HL-60 (cell line): Measurements from ENCODE around the gene ZMYND10.

Source experiments
- DNase-seq, 2 experiments: peaks; one replicate each; pipeline ENCODE4 v3.0.0-alpha.2; 2010 to 2020; ENCODE audit warnings: low read depth in 1 of 2, low spot score in 1 of 2
- H3K27ac ChIP-seq: fragments of 250-450 bp; sonication (Bioruptor Pico); replicated peaks from 2 replicates; pipeline ENCODE4 v1.5.1; 2020; ENCODE audit warnings: mild to moderate bottlenecking, moderate library complexity
- H3K27me3 ChIP-seq: fragments of 250-450 bp; sonication (Bioruptor Pico); 2 replicates; pipeline ENCODE4 v1.5.1; 2021; ENCODE audit warnings: mild to moderate bottlenecking, moderate library complexity; ENCODE audit not compliant: insufficient read depth, poor library complexity, severe bottlenecking
- H3K4me3 ChIP-seq: replicated peaks from 2 replicates; pipeline ENCODE4 v1.5.1; 2011; ENCODE audit warnings: mild to moderate bottlenecking, control low read depth, low read length; ENCODE audit not compliant: insufficient read depth
- GABPA ChIP-seq: IDR thresholded peaks from 2 replicates; pipeline ENCODE4 v1.6.1; 2012; ENCODE audit warnings: low read depth
- POLR2AphosphoS5 ChIP-seq: IDR thresholded peaks from 2 replicates; pipeline ENCODE4 v1.6.1; 2012; ENCODE audit warnings: low read depth
- SPI1 ChIP-seq: IDR thresholded peaks from 2 replicates; pipeline ENCODE4 v1.6.1; 2012; ENCODE audit warnings: low read depth, mild to moderate bottlenecking, borderline replicate concordance
- TF ChIP-seq, protein P1 (sequence below): IDR thresholded peaks from one replicate; pipeline ENCODE4 v1.5.1; 2011; ENCODE audit warnings: low read length, control low read depth, inconsistent platforms; ENCODE audit not compliant: insufficient read depth
- TF ChIP-seq, protein P2 (sequence below): IDR thresholded peaks from 2 replicates; pipeline ENCODE4 v1.6.1; 2012; ENCODE audit warnings: low read depth; ENCODE audit not compliant: insufficient replicate concordance

Gene ZMYND10

GRCh38 chr3:50375258-50375931 is 29.9 kb upstream of the ZMYND10 start:
- no peak overlapping the region for H3K4me3 ChIP-seq
- no peaks in the 10 kb centered on the region for H3K27me3 ChIP-seq
- no peak overlapping the region for H3K27ac ChIP-seq
- DNase-seq: no peak
- TF ChIP-seq GABPA (no peak), SPI1 (no peak), POLR2AphosphoS5 (no peak)
- TF ChIP-seq, protein P1, sequence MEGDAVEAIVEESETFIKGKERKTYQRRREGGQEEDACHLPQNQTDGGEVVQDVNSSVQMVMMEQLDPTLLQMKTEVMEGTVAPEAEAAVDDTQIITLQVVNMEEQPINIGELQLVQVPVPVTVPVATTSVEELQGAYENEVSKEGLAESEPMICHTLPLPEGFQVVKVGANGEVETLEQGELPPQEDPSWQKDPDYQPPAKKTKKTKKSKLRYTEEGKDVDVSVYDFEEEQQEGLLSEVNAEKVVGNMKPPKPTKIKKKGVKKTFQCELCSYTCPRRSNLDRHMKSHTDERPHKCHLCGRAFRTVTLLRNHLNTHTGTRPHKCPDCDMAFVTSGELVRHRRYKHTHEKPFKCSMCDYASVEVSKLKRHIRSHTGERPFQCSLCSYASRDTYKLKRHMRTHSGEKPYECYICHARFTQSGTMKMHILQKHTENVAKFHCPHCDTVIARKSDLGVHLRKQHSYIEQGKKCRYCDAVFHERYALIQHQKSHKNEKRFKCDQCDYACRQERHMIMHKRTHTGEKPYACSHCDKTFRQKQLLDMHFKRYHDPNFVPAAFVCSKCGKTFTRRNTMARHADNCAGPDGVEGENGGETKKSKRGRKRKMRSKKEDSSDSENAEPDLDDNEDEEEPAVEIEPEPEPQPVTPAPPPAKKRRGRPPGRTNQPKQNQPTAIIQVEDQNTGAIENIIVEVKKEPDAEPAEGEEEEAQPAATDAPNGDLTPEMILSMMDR: no peak
- TF ChIP-seq, protein P2, sequence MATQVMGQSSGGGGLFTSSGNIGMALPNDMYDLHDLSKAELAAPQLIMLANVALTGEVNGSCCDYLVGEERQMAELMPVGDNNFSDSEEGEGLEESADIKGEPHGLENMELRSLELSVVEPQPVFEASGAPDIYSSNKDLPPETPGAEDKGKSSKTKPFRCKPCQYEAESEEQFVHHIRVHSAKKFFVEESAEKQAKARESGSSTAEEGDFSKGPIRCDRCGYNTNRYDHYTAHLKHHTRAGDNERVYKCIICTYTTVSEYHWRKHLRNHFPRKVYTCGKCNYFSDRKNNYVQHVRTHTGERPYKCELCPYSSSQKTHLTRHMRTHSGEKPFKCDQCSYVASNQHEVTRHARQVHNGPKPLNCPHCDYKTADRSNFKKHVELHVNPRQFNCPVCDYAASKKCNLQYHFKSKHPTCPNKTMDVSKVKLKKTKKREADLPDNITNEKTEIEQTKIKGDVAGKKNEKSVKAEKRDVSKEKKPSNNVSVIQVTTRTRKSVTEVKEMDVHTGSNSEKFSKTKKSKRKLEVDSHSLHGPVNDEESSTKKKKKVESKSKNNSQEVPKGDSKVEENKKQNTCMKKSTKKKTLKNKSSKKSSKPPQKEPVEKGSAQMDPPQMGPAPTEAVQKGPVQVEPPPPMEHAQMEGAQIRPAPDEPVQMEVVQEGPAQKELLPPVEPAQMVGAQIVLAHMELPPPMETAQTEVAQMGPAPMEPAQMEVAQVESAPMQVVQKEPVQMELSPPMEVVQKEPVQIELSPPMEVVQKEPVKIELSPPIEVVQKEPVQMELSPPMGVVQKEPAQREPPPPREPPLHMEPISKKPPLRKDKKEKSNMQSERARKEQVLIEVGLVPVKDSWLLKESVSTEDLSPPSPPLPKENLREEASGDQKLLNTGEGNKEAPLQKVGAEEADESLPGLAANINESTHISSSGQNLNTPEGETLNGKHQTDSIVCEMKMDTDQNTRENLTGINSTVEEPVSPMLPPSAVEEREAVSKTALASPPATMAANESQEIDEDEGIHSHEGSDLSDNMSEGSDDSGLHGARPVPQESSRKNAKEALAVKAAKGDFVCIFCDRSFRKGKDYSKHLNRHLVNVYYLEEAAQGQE: no peak

GRCh38 chr3:50374363-50375257 is 29.1 kb upstream of the ZMYND10 start:
- H3K27ac ChIP-seq: no peak overlapping the region
- DNase-seq: no peak
- TF ChIP-seq, protein P2: no peak
- TF ChIP-seq, protein P1: no peak
- no peak for TF ChIP-seq SPI1
- no peak for TF ChIP-seq GABPA
- no peak for TF ChIP-seq POLR2AphosphoS5
- no peak overlapping the region for H3K4me3 ChIP-seq
- H3K27me3 ChIP-seq: no peaks in the 10 kb centered on the region

GRCh38 chr3:50373146-50374051 is 27.9 kb upstream of the ZMYND10 start:
- no peak overlapping the region for H3K4me3 ChIP-seq
- DNase-seq: no peak
- H3K27me3 ChIP-seq: peaks cover 2% of the 10 kb centered on the region
- TF ChIP-seq, protein P2: no peak
- TF ChIP-seq SPI1 (no peak), POLR2AphosphoS5 (no peak), GABPA (no peak)
- TF ChIP-seq, protein P1: no peak
- H3K27ac ChIP-seq: no peak overlapping the region
